Thyroid gland (tissue), 4 donors: Measurements from ENCODE around the gene PM20D2. TPM values are rescaled to one million over a fixed set of nuclear protein-coding genes. Genes with fewer than 3 reads are reported as not detected.

Experiments used
- DNase-seq, 2 donors: peaks; one replicate each; pipeline ENCODE4 v3.0.0-alpha.2; 2019
- H3K27ac ChIP-seq, 3 donors: fragments of 200-600 bp; sonication (generic); 1 replicate in 2 of 3; 2 replicates in 1 of 3; pipeline ENCODE4 v1.5.1; 2016 to 2019; ENCODE audit warnings: mild to moderate bottlenecking in 1 of 3, moderate library complexity in 1 of 3
- H3K27me3 ChIP-seq: fragments of 200-600 bp; sonication (generic); one replicate; pipeline ENCODE4 v1.5.1; 2019
- H3K36me3 ChIP-seq, 2 donors: fragments of 200-600 bp; sonication (generic); one replicate each; pipeline ENCODE4 v1.5.1; 2016 to 2019
- H3K4me1 ChIP-seq, 2 donors: fragments of 200-600 bp; sonication (generic); one replicate each; pipeline ENCODE4 v1.5.1; 2017 to 2019
- H3K4me3 ChIP-seq, 3 donors: fragments of 200-600 bp; sonication (generic); replicated peaks in 1 of 3; 1 replicate in 2 of 3; 2 replicates in 1 of 3; pipeline ENCODE4 v1.5.1; 2016; ENCODE audit warnings: mild to moderate bottlenecking in 1 of 3
- H3K9me3 ChIP-seq: fragments of 200-600 bp; sonication (generic); one replicate; pipeline ENCODE4 v1.5.1; 2017
- POLR2A ChIP-seq, 2 donors: fragments of 450-650 bp; IDR thresholded peaks; one replicate each; pipeline ENCODE4 v1.6.1; 2017; ENCODE audit warnings: antibody characterized with exemption in 2 of 2, mild to moderate bottlenecking in 2 of 2, moderate library complexity in 1 of 2
- WGBS, 2 donors: methylation state at CpG; one replicate each; pipeline ENCODE4 v1.1.5; 2017; 5-methylcytosine and 5-hydroxymethylcytosine counted together
- intact Hi-C: fragments of 100-400 bp; cut with DNase I; formaldehyde crosslinking; loops from one replicate; pipeline ENCODE4 v1.15.1; 2023
- total RNA-seq, 4 donors: library from RNA; depleted of rRNA; stranded (reverse); fragments of >200 nt; gene quantifications; one replicate each; pipeline ENCODE4 v1.2.3, GENCODE V29; 2016
- TF ChIP-seq, protein P1 (sequence below), 6 experiments: fragments of 200-600 bp in 3 of 6; fragments of 450-650 bp in 3 of 6; sonication (generic) in 3 of 6; IDR thresholded peaks; one replicate each; pipeline ENCODE4 v1.5.1; 2016 to 2019; ENCODE audit warnings: antibody characterized with exemption in 6 of 6, mild to moderate bottlenecking in 2 of 6, inconsistent platforms in 1 of 6, moderate library complexity in 1 of 6

PM20D2 gene, protein sequence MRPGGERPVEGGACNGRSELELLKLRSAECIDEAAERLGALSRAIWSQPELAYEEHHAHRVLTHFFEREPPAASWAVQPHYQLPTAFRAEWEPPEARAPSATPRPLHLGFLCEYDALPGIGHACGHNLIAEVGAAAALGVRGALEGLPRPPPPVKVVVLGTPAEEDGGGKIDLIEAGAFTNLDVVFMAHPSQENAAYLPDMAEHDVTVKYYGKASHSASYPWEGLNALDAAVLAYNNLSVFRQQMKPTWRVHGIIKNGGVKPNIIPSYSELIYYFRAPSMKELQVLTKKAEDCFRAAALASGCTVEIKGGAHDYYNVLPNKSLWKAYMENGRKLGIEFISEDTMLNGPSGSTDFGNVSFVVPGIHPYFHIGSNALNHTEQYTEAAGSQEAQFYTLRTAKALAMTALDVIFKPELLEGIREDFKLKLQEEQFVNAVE
- 10 to 100 TPM; 21.5 to 33.3 (median 28.6) TPM for total RNA-seq

DNA sequence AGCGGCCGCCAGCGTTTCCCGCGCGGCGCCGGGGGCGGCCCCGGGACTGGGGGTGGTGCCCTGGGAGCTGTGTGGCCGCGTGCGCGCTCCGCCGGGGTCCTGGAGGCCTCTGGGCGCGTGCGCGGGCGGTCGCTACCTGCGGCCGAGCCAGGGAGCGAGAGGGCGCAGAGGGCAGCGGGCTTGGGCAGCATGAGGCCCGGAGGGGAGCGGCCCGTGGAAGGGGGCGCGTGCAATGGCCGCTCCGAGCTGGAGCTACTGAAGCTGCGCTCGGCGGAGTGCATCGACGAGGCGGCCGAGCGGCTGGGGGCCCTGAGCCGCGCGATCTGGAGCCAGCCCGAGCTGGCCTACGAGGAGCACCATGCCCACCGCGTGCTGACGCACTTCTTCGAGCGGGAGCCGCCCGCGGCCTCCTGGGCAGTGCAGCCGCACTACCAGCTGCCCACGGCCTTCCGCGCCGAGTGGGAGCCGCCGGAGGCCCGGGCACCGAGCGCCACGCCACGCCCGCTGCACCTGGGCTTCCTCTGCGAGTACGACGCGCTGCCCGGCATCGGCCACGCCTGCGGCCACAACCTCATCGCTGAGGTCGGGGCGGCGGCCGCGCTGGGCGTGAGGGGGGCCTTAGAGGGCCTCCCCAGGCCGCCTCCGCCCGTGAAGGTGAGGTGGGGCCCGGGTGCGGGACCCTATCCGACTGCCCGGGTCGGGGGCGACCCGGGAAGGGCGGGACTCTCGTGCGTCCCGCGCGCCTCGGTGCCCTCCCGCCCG, at the start of gene PM20D2:
Gene PM20D2, plus strand, starts transcription at position 100 of the 762 bp plus-strand sequence. Its CDS starts 90 bp downstream, at position 190.
- DNase-seq, result peak; percentile 78 to 81
- WGBS, 2 donors, result 0% methylated on average over 10 to 13 of the region's 102 CpGs
- intact Hi-C loops, result loop anchor here (10.0 kb wide), 1 partner anchor 161 kb away; no protein-coding TSS in a partner anchor
- Histone ChIP-seq H3K9me3 (no peaks in the 10 kb centered on the region), H3K36me3 (no peaks in the 10 kb centered on the region), H3K4me1 (peaks cover 0 to 7% of the 10 kb centered on the region in 2 donors), H3K27ac (peak within 1 kb of the TSS; percentile 62 to 87 (median 82)), H3K27me3 (no peaks in the 10 kb centered on the region), H3K4me3 (peak within 1 kb of the TSS; percentile 39 to 85 (median 73))
- TF ChIP-seq POLR2A (IDR thresholded peaks at IDR 0.05), result peak in 1 of 2 donors; percentile 86
- TF ChIP-seq, protein P1, sequence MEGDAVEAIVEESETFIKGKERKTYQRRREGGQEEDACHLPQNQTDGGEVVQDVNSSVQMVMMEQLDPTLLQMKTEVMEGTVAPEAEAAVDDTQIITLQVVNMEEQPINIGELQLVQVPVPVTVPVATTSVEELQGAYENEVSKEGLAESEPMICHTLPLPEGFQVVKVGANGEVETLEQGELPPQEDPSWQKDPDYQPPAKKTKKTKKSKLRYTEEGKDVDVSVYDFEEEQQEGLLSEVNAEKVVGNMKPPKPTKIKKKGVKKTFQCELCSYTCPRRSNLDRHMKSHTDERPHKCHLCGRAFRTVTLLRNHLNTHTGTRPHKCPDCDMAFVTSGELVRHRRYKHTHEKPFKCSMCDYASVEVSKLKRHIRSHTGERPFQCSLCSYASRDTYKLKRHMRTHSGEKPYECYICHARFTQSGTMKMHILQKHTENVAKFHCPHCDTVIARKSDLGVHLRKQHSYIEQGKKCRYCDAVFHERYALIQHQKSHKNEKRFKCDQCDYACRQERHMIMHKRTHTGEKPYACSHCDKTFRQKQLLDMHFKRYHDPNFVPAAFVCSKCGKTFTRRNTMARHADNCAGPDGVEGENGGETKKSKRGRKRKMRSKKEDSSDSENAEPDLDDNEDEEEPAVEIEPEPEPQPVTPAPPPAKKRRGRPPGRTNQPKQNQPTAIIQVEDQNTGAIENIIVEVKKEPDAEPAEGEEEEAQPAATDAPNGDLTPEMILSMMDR (IDR thresholded peaks at IDR 0.05), result no peak

DNA sequence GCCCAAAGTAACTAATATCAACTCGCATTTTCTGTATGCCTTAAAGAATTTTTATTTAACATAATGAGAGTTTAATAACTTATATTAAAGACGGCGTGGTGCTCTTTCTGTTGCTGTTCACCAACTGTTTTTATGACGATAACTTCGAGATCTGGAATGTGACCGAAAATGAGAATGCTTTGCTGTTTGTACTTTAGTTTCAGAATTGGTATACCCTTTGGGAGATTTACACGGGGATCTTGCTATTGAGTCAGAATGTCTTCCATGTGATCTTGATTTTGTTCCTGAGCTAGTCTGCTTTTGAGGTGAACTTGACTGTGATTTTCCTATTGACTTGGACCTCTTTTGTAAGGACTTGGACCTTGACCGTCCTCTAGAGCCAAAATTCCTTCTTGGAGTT, 47.4 kb upstream of the PM20D2 start:
- Histone ChIP-seq H3K27me3 (no peaks in the 10 kb centered on the region), H3K4me1 (no peaks in the 10 kb centered on the region), H3K9me3 (no peaks in the 10 kb centered on the region), H3K27ac (no peak overlapping the region), H3K36me3 (no peaks in the 10 kb centered on the region), H3K4me3 (no peak overlapping the region)
- TF ChIP-seq, protein P1 (IDR thresholded peaks at IDR 0.05), result no peak
- no peak for TF ChIP-seq POLR2A (IDR thresholded peaks at IDR 0.05)
- no peak for DNase-seq
- intact Hi-C loops, result no loop called here
- WGBS, 2 donors, result 86 to 96% methylated on average over 8 of the region's 8 CpGs

DNA sequence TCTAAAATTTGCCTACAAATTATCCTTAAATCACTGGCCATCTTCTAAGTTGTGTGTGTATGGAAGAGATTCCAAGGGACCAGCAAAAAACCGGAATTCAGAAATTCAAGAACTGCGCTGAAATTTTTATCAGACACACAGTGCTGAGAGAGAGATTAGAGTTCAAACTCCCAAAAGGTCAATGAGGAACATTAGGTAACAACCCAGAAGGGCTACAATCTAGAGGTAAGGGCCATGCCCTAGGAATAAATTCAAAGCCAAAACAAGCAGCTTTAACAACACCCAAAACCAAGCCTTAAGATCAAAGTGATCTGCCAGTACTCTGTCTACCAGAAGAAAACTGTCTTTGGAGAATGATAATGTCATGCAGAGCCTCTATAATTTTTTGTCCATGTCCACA, 45.7 kb upstream of the PM20D2 start:
- no peaks in the 10 kb centered on the region for H3K9me3 ChIP-seq
- H3K4me3 ChIP-seq, result no peak overlapping the region
- no peaks in the 10 kb centered on the region for H3K27me3 ChIP-seq
- no peaks in the 10 kb centered on the region for H3K36me3 ChIP-seq
- WGBS, 2 donors, result 91 to 95% methylated on average over 2 of the region's 2 CpGs
- DNase-seq, result no peak
- no peaks in the 10 kb centered on the region for H3K4me1 ChIP-seq
- TF ChIP-seq POLR2A (IDR thresholded peaks at IDR 0.05), result no peak
- TF ChIP-seq, protein P1 (IDR thresholded peaks at IDR 0.05), result no peak
- intact Hi-C loops, result no loop called here
- H3K27ac ChIP-seq, result no peak overlapping the region

DNA sequence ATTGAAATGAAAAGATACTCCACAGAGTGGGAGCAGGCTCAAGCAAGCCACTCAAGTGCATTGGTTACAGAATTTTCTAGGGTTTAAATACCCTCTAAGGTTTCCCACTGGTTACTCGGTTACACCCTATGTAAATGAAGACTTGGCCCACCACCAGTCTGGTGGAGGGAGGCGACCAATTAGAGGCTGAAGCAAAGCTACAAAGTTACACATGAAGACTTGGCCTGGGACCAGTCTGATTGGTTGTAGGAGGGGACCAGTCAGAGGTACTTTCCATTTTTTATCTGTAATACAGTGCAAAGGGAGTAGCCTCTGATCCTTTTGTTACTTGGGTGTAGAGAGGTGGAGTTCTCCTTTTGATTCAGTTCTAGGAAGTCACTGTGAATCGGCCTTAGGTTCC, 35.6 kb upstream of the PM20D2 start:
- no peaks in the 10 kb centered on the region for H3K4me1 ChIP-seq
- no peak for DNase-seq
- no peaks in the 10 kb centered on the region for H3K27me3 ChIP-seq
- 92 to 96% methylated on average over 3 of the region's 3 CpGs for WGBS, 2 donors
- no peak overlapping the region for H3K27ac ChIP-seq
- H3K4me3 ChIP-seq, result no peak overlapping the region
- TF ChIP-seq POLR2A (IDR thresholded peaks at IDR 0.05), result no peak
- TF ChIP-seq, protein P1 (IDR thresholded peaks at IDR 0.05), result no peak
- intact Hi-C loops, result no loop called here
- H3K9me3 ChIP-seq, result no peaks in the 10 kb centered on the region
- H3K36me3 ChIP-seq, result no peaks in the 10 kb centered on the region
